G401 (cell line): ENCODE results near the gene TMEM9. TPM values are rescaled to one million over a fixed set of nuclear protein-coding genes. Genes with fewer than 3 reads are reported as not detected.
"Not testable (repeated sequence)": the region's sequence is repeated elsewhere in the genome, so short reads cannot be mapped to it uniquely, and the experiment has no call there.

ENCODE experiments used
- DNase-seq: peaks from one replicate; pipeline ENCODE4 v3.0.0-alpha.2; 2015; ENCODE audit warnings: low spot score
- in situ Hi-C: cut with HindIII; loops from 2 replicates; pipeline ENCODE4 v1.10.0; 2016; ENCODE audit warnings: low sequenced_read_pairs, mixed read lengths
- total RNA-seq: library from RNA; depleted of rRNA; stranded (reverse); fragments of >200 nt; shearing (Covaris generic); gene quantifications from 2 replicates; pipeline ENCODE4 v1.2.3, GENCODE V29; 2014

TMEM9 gene
- total RNA-seq, 1 experiment from 2014 or later, result 541 TPM

DNA sequence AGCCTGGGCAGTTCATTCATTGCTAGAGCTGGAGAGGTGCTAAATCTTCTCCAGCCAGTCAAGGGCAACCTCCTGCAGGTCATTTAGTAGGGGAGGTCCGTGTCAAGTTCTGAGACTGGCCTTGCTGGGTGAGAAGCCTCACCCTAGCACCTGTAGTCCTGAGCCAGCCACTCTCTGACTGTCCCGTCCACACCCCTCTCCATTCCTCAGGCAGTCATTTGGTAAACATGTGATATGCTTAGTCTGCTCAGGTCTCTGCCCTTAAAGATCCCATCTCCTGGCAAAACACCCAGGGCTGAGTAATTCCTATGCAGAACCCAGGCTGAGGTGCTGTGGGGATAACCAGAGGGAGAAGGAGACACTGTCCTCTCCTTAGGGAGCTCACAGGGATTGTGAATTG lies 22.7 kb upstream of the TMEM9 start:
- in situ Hi-C loops, result no loop called here
- DNase-seq, result peak; percentile 41

DNA sequence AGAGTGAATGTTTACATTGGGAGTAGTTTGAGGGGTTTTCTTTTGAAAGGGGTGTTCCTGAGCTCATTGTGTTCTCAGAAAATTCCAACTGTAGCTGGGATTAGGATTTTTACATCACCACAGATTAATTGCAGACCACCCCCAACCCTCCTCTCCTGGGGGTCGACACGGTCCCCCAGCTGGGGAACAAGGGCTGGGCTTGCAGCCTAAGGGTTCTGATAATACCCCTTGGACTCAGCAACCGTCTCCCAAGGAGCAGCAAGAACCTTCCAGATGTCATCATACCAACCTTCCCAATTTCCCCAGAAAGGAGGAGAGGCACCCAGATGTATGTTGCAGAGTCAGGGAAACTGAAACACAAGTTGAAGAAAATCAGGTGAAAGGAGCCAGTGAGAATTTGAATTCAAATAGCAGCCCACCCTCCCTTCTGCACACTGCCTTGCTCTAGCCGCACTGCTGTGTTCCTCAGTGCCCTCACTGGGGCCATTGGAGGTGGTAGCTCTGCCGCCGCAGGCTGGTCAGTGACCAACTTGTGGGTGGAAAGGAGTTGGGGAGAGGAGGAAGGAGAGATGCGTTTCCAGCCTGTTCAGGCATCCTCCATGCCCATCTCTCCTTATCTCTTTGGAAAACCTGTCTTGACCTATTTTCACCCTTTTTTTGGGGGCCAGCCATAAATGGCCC lies 21.7 kb upstream of the TMEM9 start:
- in situ Hi-C loops, result no loop called here
- no peak for DNase-seq

DNA sequence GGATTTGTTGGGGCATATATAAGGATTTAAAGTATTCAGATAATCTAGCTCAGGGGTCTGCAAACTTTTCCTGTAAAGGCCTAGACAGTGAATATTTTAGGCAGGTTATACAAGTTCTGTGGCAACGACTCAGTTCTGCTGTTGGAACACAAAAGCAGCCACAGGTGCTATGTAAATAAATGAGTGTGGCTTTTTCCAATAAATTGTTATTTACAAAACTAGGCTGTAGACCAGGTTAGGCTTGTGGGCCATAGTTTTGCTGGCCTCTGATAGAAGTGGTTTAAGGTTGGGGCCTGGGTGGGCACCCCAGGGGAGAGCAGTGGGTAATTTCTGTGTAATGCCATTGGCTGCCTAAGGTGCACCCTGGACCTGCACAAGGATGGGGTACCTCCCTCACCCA lies 19.5 kb upstream of the TMEM9 start:
- no peak for DNase-seq
- in situ Hi-C loops, result no loop called here

DNA sequence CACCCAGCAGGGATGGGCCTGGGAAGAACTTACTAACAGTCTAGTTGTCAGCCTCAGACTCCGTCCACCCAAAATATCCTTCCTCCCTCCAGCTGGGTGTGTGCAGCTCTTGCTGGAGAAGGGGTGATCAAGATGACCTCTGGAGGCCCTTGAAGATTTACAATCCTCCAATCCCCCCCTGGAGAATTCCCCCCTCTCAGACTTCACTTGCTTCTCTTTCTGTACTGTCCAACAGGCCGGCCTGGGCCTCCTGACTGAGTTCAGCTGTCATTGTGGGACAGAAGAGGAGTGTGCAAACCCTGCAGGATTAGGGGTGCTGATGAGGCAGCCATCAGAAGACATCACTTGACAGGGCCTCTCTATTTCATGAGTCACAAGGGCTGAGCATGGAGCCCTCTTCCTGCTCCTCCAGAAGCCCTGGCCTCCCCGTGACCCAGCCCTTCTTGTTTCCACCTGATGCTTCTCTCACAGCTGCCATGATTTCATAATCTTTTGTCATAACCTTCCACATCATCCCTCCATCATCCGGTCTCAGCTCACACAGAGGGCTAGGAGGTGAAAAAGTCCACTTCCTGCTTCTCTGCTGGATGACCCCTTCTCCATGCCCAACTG lies 18.8 kb upstream of the TMEM9 start:
- in situ Hi-C loops, result no loop called here
- peak; percentile 40 for DNase-seq

DNA sequence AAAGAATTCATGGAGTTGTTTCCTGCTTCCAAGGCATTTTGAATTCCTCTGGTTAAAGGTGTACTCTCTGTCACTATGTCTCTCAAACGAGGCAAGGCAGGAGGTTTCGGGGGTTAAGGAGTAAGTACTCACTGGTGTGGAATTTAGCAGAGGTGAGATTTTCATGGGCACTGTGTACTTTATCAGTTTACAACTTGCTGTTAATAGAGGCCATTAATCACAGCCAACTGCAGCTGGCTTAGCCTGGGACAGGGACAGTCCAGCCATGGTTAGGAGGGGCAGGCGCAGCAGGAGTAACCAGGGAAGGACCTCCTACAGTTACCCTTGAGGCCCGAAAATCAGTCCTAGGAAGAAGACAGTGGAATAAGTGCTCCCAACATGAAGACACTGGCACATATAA lies 18.1 kb upstream of the TMEM9 start:
- in situ Hi-C loops, result no loop called here
- peak; percentile 58 for DNase-seq

DNA sequence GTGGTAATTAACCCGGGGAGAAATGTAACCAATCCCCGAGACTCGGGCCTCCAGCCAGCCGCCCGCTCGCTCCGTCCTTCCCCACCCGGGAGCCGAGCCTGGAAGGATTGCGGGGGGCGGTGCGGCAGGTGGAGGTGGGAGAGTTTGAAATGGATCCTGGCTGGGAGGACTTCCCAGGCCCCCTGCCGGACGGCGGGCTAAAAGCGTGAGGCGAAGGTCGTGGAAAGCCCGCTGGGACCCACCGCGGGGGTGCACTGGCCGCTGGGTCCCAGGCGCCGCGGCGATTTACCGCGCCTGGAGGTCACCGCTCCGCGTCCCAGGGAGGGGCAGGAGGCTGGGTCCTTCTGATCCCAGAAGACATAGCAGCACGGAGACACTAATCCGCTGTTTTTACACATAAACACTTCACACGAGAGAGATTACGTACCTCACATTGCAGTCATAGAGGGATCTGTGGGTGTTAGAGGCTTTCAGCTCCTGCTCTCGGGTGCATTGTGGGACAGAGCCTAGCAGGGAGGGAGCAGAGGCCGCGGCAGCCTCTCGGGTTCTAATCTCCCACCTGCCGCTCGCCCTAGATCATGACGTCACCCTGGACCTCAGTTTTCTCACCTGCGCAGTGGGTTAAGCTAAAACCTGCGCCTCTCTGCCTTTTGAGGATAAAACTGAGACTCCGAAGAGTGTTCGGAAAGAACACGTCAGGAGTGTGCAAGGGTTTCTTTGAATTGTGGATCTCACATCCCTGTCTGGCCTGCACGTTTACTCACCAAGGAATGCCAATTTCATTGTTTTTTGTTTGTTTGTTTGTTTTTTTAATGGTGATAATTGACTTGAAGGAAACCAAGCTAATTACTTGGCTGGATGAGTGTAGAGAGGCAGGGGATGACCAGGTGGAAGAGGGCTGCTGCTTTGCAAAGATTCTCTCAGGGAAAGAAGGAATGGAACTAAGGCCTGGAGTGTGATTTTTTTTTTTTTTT lies 17.1 kb upstream of the TMEM9 start:
- in situ Hi-C loops, result no loop called here
- peak; percentile 85 for DNase-seq

DNA sequence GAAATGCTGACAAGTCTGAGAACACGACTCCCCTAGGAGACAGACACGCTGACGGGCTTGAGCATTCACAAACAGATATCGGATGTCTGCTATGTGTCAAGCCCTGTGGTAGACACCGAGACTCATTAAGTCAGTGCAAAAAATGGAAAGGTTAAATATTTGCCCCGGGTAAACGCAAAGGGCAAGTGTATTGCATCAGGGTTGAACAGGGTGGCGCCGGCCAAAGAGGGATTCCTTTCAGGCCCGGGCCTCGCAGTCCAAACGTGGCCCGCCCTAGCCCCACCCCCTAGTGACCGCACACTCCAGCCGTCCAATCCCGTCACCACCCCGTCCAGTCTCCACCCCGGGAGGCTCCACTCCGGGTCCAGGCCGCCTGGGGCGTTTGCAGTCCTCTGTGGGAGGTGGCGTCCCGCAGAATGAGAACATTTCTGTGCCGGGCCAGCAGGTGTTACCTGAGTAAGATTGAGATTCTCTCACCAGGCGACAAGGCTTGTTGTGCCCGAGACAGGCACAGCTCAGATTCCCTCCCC lies 16.3 kb upstream of the TMEM9 start:
- in situ Hi-C loops, result no loop called here
- DNase-seq, result peak; percentile 94

DNA sequence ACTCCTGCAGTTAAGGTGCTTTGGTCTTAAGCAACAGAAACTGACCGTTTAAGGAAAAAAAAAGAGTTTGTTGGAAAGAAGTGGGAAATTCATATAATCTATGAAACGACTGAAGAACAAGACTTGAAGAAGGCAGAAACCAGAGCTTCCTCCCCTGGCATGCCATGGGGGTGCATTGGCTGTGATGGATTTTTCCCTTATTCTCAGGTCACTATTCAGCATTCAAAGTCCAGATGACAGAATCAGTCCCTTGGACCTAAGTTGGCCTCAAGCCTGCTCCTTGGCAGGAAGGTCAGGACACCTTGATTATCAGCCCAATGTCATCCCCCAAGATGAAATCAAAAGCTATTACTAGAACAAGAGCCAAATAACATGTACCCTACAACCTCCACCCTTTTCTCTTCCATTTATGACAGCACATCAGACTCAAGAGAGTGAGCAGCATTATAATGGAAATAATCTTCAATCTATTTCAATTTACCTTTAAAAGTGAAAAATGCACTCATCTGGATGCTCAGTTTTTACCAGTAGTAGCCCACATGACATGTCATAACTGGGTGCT lies 15.8 kb upstream of the TMEM9 start:
- peak; percentile 61 for DNase-seq
- in situ Hi-C loops, result no loop called here

DNA sequence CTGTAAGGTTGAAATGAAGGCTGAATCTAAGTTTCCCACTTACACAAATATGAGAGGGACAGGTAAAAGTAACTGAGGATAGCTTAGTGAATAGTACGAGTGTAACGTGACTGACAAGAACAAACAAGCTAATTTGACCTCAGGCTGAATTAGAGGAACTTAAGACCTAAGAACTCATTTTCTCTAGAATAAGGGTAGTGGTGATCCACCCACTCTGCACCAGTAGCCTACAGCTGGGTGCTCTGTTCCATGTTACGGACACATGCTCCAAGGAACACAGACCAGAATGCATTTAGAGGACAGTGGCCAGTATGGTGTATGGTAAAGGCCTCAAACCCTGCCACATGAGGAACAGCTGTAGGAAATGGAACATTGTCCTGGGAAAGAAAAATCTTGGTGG lies 14.9 kb upstream of the TMEM9 start:
- peak; percentile 20 for DNase-seq
- in situ Hi-C loops, result no loop called here

DNA sequence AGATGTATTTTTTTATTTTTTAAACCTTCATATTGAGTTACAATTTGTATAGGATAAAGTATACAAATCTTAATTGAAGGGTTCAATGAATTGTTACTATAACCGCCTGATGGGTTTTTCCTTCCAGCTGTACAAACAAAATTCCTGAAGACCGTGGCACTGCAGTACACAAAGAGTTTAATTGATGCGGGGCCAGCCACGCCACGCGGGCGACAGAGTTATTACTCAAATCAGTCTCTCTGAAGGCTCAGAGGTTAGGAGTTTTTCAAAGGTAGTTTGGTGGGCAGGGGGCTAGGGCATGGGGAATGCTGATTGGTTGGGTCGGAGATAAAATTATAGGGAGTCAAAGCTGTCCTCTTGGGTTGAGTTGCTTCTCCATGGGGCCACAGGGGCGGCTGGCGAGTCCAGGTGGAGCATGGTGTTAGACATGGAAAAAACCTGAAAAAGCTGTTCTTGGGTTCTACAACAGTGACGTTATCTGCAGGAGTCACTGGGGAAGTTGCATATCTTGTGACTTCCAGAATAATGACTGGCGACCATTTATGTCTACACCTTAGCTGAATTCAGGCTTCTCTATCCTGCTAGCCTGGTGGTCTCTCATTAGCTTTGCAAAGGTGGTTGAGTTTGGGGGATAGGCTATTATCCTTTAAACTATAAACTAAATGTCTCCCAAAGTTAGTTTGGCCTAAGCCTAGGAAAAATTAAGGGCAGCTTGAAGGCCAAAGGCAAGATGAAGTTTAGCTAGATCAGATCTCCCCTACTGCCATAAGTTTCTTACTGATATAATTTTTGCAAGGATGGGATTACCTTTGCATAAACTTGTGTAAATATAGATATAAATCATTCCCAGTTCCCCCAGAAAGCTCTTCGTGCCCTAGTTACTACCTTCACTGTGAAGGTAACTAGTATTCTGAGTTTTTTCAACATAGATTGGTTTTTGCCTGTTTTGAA lies 13.0 kb upstream of the TMEM9 start:
- no peak for DNase-seq
- in situ Hi-C loops, result no loop called here

DNA sequence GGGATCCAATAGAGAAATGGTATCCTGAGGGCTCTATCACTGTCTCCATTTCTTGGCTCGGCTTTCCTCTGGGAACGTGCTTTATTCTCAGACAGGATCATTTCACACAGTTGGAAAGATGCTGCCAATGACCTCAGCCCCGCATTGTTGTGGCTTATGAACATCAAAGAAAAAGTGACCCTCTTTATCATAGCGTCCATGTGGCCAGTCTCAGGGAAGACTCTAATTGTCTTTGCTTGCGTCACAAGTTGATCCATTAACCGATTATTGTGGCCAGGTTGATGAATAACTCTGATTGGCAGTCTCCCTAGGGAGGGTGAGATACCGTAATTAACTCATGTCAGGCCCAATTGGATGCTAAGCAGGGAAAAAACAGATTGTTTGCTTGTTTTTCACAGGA lies 10.4 kb upstream of the TMEM9 start:
- no peak for DNase-seq
- in situ Hi-C loops, result no loop called here

DNA sequence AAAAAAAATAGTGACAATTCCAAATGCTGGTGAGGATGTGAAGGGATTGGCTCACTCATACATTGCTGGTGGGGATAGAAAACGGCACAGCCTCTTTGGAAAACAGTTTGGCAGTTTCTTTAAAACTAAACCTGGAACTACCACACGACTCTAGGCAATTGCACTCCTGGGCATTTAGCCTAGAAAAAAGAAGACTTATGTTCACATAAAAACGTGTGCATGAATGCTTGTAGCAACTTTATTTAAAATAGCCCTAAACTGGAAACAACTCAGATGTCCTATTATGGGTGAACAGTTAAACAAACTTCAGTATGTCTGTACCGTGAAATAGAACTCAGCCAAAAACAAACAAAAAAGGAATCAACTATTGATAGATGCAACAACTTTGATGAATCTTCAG lies 9.4 kb upstream of the TMEM9 start:
- no peak for DNase-seq
- in situ Hi-C loops, result no loop called here

DNA sequence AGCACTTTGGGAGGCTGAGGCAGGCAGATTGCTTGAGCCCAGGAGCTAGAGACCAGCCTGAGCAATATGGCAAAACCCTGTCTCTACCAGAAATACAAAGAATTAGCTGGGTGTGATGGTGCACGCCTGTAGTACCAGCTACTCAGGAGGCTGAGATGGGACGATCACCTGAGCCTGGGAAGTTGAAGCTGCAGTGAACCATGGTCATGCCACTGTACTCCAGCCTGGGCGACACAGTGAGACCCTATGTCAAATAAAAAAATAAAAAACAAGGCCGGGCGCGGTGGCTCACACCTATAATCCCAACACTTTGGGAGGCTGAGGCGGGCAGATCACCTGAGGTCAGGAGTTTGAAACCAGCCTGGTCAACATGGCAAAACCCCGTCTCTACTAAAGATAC lies 8.8 kb upstream of the TMEM9 start:
- DNase-seq, in situ Hi-C loops: not testable (repeated sequence)

DNA sequence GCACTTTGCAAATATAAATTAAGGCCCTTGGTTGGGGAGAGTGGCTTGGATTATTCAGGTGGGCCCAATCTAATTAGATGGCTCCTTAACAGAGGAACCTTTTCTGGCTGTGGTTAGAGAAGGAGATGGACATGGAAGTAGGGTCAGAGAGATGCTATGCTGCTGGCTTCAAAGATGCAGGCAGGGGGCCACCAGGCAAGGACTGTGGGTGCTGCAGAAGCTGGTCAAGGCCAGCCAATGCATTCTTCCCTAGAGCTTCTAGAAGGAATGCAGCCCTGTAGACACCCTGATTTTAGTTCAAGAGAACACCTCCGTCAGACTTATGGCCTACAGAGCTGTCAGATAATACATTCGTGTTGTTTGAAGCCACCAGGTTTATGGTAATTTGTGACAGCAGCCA lies 3.7 kb upstream of the TMEM9 start:
- in situ Hi-C loops, result no loop called here
- DNase-seq, result no peak

DNA sequence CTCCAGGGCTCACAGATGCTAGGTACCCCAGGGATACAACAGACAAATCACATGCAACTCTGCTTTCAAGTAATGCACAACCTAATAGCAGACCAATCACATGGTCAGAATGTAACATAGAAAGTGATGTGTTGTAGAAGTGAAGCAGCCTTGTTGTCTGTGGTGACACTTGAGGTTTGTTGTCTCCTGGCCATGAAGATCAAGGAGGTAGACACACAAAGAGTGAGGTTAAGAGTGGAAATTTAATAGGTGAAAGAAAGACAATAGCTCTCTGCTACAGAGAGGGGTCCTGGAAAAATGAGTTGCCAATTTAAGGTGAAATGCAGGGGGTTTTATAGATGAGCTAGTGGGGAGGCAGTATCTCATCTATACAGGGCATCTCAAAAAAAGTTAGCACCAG lies 2.5 kb upstream of the TMEM9 start:
- in situ Hi-C loops, result no loop called here
- DNase-seq, result no peak

DNA sequence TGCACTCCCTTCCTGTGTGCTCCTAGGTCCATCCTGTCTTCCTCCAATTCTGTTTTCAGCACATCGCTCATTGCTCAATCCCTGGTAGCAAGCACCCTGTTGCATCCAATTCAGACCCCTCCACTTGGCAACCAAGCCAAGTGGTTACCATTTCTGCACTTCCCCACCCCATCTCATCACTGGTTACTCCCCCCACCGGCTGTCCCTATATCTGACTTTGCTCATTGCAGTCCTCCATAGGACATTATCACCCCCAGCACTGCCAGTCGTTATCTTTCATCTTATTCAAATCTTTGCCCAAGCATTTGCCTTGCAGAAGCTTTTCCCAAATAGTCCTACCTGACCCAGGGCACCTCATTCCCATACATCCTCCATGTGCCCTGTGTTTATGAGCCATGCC lies 2.1 kb upstream of the TMEM9 start:
- in situ Hi-C loops, result no loop called here

DNA sequence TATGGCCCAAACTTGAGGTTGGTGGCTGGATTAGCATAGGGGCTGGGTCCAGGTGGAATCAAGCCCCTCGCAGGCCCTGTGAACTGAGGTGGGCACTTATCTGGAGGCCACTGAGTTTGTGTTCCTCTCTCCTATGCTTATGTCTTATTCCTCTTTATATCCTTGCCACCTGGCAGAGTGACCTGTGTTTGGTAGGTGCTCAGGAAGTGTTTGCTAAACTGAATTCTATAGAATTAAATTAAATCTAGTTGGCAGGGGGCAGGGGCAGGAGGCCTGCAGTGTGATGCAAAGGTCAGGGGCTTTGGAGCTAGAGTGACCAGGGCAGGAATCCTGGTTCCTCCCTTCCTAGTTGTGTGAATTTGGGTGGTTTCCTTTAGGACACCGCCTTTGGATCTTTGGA lies 1.1 kb upstream of the TMEM9 start:
- in situ Hi-C loops, result no loop called here
- DNase-seq, result no peak

More for the DNA sequence above, 2.1 kb upstream of the TMEM9 start:
- DNase-seq, result no peak
